Neuron (in vitro differentiated cells): ENCODE measurements around the gene IBA57.
"Not testable (repeated sequence)": the region's sequence is repeated elsewhere in the genome, so short reads cannot be mapped to it uniquely, and the experiment has no call there.

Experiments
- H2AFZ ChIP-seq: one replicate; pipeline ENCODE4 v1.6.1; 2013; ENCODE audit warnings: low read depth, mild to moderate bottlenecking, inconsistent platforms, low read length, moderate library complexity
- H3K27me3 ChIP-seq: one replicate; pipeline ENCODE4 v1.6.1; 2013; ENCODE audit warnings: low read length; ENCODE audit not compliant: insufficient read depth
- H3K36me3 ChIP-seq: one replicate; pipeline ENCODE4 v1.6.1; 2013; ENCODE audit warnings: low read length; ENCODE audit not compliant: insufficient read depth
- H3K4me1 ChIP-seq: one replicate; pipeline ENCODE4 v1.6.1; 2013; ENCODE audit warnings: low read length; ENCODE audit not compliant: insufficient read depth
- H3K4me3 ChIP-seq: 2 replicates; pipeline ENCODE4 v1.5.1; 2013; ENCODE audit warnings: mild to moderate bottlenecking, low read length, moderate library complexity
- H3K9me3 ChIP-seq: one replicate; pipeline ENCODE4 v1.6.1; 2013; ENCODE audit warnings: low read length

Gene IBA57

GRCh38 chr1:228163776-228164519, 1.7 kb upstream of the IBA57 start:
- Histone ChIP-seq H3K27me3 (no peaks in the 10 kb centered on the region), H3K4me1 (peaks cover 8% of the 10 kb centered on the region), H3K36me3 (peaks cover 5% of the 10 kb centered on the region), H2AFZ (no peak overlapping the region), H3K4me3 (no peak overlapping the region), H3K9me3 (no peaks in the 10 kb centered on the region)

- Histone ChIP-seq H3K4me1 (peaks cover 8% of the 10 kb centered on the region), H3K9me3 (no peaks in the 10 kb centered on the region), H3K27me3 (no peaks in the 10 kb centered on the region), H3K4me3 (peak overlapping the region; percentile 73), H3K36me3 (peaks cover 5% of the 10 kb centered on the region), H2AFZ (no peak overlapping the region)
These were observed 838 bp upstream of the IBA57 start for GRCh38 chr1:228164561-228165371.

- Histone ChIP-seq H3K4me3 (peak overlapping the region; percentile 72), H3K9me3 (no peaks in the 10 kb centered on the region), H3K36me3 (peaks cover 5% of the 10 kb centered on the region), H3K27me3 (no peaks in the 10 kb centered on the region), H3K4me1 (peaks cover 8% of the 10 kb centered on the region), H2AFZ (peak overlapping the region; percentile 23)
These were observed 749 bp downstream of the IBA57 start for GRCh38 chr1:228166170-228166936.

- Histone ChIP-seq H2AFZ (no peak overlapping the region), H3K27me3 (no peaks in the 10 kb centered on the region), H3K9me3 (no peaks in the 10 kb centered on the region), H3K4me1 (peaks cover 8% of the 10 kb centered on the region), H3K36me3 (peaks cover 5% of the 10 kb centered on the region), H3K4me3 (no peak overlapping the region)
These were observed 3.1 kb downstream of the IBA57 start for GRCh38 chr1:228168563-228169270.

- H3K9me3 ChIP-seq, result no peaks in the 10 kb centered on the region
- H3K27me3 ChIP-seq, result no peaks in the 10 kb centered on the region
- H3K36me3 ChIP-seq, result peaks cover 5% of the 10 kb centered on the region
- no peak overlapping the region for H3K4me3 ChIP-seq
- peaks cover 8% of the 10 kb centered on the region for H3K4me1 ChIP-seq
- H2AFZ ChIP-seq, result no peak overlapping the region
These were observed 3.7 kb downstream of the IBA57 start for GRCh38 chr1:228169345-228169744.

GRCh38 chr1:228170666-228171065, 5.1 kb downstream of the IBA57 start:
- no peaks in the 10 kb centered on the region for H3K9me3 ChIP-seq
- no peak overlapping the region for H3K4me3 ChIP-seq
- peaks cover 13% of the 10 kb centered on the region for H3K36me3 ChIP-seq
- no peak overlapping the region for H2AFZ ChIP-seq
- H3K27me3 ChIP-seq, result no peaks in the 10 kb centered on the region
- peaks cover 6% of the 10 kb centered on the region for H3K4me1 ChIP-seq

- H3K9me3 ChIP-seq, result no peaks in the 10 kb centered on the region
- H3K27me3 ChIP-seq, result no peaks in the 10 kb centered on the region
- H3K4me1 ChIP-seq, result peaks cover 6% of the 10 kb centered on the region
- no peak overlapping the region for H3K4me3 ChIP-seq
- peaks cover 13% of the 10 kb centered on the region for H3K36me3 ChIP-seq
- no peak overlapping the region for H2AFZ ChIP-seq
These were observed 5.8 kb downstream of the IBA57 start for GRCh38 chr1:228171221-228171891.

- no peaks in the 10 kb centered on the region for H3K9me3 ChIP-seq
- H3K36me3 ChIP-seq, result peaks cover 19% of the 10 kb centered on the region
- no peaks in the 10 kb centered on the region for H3K27me3 ChIP-seq
- H2AFZ ChIP-seq, result no peak overlapping the region
- no peak overlapping the region for H3K4me3 ChIP-seq
- no peaks in the 10 kb centered on the region for H3K4me1 ChIP-seq
These were observed 7.3 kb downstream of the IBA57 start for GRCh38 chr1:228172591-228173527.

GRCh38 chr1:228173528-228174481, 8.2 kb downstream of the IBA57 start:
- not testable (repeated sequence) for H3K4me3 ChIP-seq, H3K9me3 ChIP-seq, H3K4me1 ChIP-seq, H3K27me3 ChIP-seq, H2AFZ ChIP-seq
- peaks cover 15% of the 10 kb centered on the region for H3K36me3 ChIP-seq

- H3K9me3 ChIP-seq, result no peaks in the 10 kb centered on the region
- H2AFZ ChIP-seq, result no peak overlapping the region
- no peaks in the 10 kb centered on the region for H3K4me1 ChIP-seq
- peaks cover 14% of the 10 kb centered on the region for H3K36me3 ChIP-seq
- no peaks in the 10 kb centered on the region for H3K27me3 ChIP-seq
- no peak overlapping the region for H3K4me3 ChIP-seq
These were observed 9.1 kb downstream of the IBA57 start for GRCh38 chr1:228174482-228175315.
